RPMI7951 (cell line): ENCODE measurements around the gene ALAD. TPM values are rescaled to one million over a fixed set of nuclear protein-coding genes. Genes with fewer than 3 reads are reported as not detected.

ENCODE experiments used
- DNase-seq: peaks from one replicate; pipeline ENCODE4 v3.0.0-alpha.2; 2012; ENCODE audit warnings: low read depth
- total RNA-seq: library from RNA; depleted of rRNA; stranded (reverse); fragments of >200 nt; shearing (Covaris generic); gene quantifications from 2 replicates; pipeline ENCODE4 v1.2.3, GENCODE V29; 2014; rRNA removed

Gene ALAD
- total RNA-seq, 1 experiment from 2014 or later = 12.5 TPM

- DNase-seq = no peak
These were observed 52.0 kb downstream of the ALAD start for GRCh38 chr9:113349066-113349444.

- DNase-seq = no peak
These were observed 52.6 kb downstream of the ALAD start for GRCh38 chr9:113348437-113348836.

- DNase-seq = no peak
These were observed 55.4 kb downstream of the ALAD start for GRCh38 chr9:113345671-113346070.

GRCh38 chr9:113345190-113345589 lies 55.9 kb downstream of the ALAD start:
- peak; percentile 9 for DNase-seq

DNA sequence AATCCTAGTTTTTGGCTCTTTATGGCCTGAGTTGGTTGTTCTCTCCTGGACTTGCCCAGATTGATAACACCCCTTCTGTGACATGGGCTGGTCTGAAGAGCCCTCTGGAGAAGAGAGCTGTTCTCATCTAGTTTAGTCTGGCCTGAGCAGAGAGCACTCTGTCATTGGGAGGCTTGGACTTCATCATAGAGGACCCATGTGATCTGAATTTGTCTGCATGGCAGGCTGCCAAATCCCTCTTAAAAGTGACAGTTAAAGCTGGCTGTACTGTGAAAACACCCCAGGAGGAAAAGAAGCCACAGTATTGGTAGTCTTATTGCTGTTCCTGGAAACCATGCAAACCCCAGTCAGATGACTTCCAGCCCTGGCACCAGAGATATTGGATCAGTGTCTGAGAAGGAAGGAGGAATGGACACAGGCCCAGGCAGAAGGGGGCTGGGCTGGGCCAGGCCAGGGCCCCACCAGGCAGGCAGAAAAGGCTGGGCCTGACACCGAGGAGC lies 57.3 kb downstream of the ALAD start:
- peak; percentile 48 for DNase-seq

- DNase-seq = no peak
These were observed 59.2 kb downstream of the ALAD start for GRCh38 chr9:113341712-113342410.

DNA sequence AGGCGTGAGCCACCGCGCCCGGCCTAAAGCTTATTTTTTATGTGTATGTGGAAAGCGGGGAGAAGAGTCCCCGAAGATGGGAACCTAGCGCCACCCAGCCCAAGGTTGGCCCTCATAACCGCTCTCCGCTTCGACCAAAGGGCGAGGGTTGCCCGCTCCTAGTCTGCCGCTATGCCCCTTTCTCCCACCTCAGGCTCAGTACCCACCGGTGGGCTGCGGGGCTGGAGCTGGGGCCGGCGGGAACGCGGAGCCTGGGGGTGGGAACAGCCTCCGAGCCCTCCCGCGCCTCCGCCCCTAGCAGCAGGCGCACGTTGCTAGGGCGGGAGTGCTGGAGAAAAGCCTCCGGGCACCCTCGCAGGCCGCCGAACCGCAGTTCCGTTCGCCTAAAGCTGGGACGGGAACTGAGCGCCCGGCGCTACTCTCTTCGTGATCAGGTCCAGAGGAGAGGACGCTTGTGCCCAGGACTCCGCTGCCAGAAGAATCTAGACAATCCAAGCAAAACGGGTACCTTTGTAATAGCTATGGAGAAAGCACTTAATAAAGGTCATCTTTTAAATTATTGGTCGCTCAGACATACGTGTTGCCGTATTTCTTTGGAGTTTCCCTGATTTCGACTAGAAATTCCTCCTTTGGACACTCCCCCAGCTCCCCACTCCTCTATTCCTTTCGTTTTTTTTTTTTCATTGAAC lies 60.9 kb downstream of the ALAD start, which contains the start of gene WDR31:
Gene WDR31 (minus strand): TSS at position 265 of the 689 bp plus-strand sequence. CDS start 8,253 bp downstream, outside the sequence.
- peak; percentile 83 for DNase-seq

GRCh38 chr9:113337714-113338113 lies 63.4 kb downstream of the ALAD start:
- DNase-seq = no peak

Other genes with a start within 250 kb of the ALAD start
- gene FKBP15, start 180.0 kb downstream of the ALAD start, total RNA-seq = 15.0 and 19.1 TPM in 2 replicates
- 14.9 and 16.9 TPM in 2 replicates for gene SLC31A1, start 179.7 kb downstream of the ALAD start, total RNA-seq
- 42.1 and 57.9 TPM in 2 replicates for gene CDC26, start 125.7 kb downstream of the ALAD start, total RNA-seq
- gene PRPF4, start 125.6 kb downstream of the ALAD start, total RNA-seq = 35.8 and 40.4 TPM in 2 replicates
- not detected in 2 replicates for gene RNF183, start 97.9 kb downstream of the ALAD start, total RNA-seq
- 0.39 and 0.72 TPM in 2 replicates for gene WDR31, start 61.0 kb downstream of the ALAD start, total RNA-seq
- gene BSPRY, start 51.7 kb downstream of the ALAD start, total RNA-seq = not detected in 2 replicates
- gene HDHD3, start 24.3 kb downstream of the ALAD start, total RNA-seq = 5.3 and 10.1 TPM in 2 replicates
- 86.3 and 87.6 TPM in 2 replicates for gene POLE3, start 9.4 kb upstream of the ALAD start, total RNA-seq
- gene C9orf43, start 9.5 kb upstream of the ALAD start, total RNA-seq = 0.12 and 0.49 TPM in 2 replicates
- 168 and 200 TPM in 2 replicates for gene RGS3, start 62.4 kb upstream of the ALAD start, total RNA-seq